GM12801 (cell line): ENCODE measurements around the gene ASTN2.

ENCODE experiments used
- TF ChIP-seq, protein P1 (sequence below): IDR thresholded peaks from one replicate; pipeline ENCODE4 v1.5.1; 2011; ENCODE audit warnings: control low read depth; ENCODE audit not compliant: insufficient read length; ENCODE audit errors: extremely low read depth

ASTN2 gene

DNA sequence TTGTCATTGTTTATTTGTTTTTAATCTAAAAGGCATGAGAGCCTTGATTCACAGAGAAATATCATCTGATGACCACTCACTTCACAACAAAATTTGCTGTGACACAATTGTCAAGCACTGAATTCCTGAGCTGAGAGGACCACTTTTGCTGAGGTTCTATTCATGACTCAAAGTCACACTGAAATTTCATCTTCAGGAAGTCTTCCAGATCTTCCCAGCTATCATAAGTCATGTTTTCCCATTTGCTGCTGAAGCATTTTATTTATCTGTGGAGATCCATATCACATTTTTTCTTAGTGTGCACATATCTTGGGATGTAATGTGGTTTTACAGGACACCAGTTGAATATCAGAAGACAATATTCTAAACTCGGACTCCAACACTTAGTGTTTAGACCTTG is 982.8 kb downstream of the ASTN2 start:
- TF ChIP-seq, protein P1, sequence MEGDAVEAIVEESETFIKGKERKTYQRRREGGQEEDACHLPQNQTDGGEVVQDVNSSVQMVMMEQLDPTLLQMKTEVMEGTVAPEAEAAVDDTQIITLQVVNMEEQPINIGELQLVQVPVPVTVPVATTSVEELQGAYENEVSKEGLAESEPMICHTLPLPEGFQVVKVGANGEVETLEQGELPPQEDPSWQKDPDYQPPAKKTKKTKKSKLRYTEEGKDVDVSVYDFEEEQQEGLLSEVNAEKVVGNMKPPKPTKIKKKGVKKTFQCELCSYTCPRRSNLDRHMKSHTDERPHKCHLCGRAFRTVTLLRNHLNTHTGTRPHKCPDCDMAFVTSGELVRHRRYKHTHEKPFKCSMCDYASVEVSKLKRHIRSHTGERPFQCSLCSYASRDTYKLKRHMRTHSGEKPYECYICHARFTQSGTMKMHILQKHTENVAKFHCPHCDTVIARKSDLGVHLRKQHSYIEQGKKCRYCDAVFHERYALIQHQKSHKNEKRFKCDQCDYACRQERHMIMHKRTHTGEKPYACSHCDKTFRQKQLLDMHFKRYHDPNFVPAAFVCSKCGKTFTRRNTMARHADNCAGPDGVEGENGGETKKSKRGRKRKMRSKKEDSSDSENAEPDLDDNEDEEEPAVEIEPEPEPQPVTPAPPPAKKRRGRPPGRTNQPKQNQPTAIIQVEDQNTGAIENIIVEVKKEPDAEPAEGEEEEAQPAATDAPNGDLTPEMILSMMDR = no peak

DNA sequence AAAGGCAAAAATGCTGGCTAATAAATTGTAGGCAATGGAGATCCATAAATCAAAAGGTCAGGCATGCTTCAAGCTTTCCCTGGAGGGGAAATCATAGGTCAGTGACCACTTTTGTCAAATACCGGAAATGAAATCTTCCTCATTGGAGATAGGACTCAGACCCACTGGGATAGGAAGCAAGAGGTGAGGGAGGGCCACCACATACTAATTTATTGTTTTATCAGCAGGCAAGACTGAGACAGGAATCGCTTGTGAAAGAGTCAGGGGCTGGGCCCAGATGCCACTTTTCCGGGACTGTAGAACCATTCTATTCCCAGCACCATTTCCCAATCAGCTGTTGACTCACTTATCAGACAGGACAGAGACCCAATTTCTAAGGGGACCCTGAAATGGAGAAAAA is 984.0 kb downstream of the ASTN2 start:
- TF ChIP-seq, protein P1 = no peak

DNA sequence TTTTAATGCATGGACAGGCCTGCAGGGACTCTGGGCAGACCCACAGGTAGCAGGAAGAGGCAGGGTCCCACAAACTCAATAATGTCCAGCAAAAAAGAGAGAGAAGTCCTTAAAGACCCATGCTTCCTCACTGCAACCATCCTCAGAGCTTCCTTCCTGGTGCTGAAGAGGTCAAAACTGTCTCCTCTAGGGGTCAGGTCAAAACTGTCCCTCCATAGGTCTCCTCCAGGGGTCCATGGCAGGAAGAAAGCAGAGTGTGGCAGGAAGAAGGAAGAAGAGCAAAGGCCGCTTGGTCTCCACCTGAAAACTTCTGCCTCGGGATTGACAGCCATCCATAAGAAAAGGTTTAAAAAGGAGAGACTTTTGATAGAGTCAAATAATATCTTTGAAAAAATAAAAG is 989.6 kb downstream of the ASTN2 start:
- TF ChIP-seq, protein P1 = no peak

DNA sequence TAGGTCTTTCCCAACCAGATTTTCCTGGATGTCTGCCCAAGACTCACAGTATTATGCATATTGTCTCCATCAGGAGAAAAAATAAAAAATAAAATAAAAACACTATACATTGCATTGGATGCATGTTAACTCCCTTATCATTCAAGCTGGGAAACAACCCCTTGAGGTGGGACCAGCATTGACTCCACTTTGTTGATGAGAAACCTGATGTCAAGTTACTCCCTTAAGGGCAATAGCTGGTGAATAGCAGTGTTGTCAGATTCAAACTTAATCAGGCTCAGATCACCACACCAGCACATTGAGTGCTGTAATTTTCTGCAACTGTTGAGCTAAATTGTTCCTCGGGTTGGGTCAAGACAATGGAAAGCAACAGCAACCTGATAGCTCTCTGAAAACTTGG is 991.7 kb downstream of the ASTN2 start:
- TF ChIP-seq, protein P1 = no peak

DNA sequence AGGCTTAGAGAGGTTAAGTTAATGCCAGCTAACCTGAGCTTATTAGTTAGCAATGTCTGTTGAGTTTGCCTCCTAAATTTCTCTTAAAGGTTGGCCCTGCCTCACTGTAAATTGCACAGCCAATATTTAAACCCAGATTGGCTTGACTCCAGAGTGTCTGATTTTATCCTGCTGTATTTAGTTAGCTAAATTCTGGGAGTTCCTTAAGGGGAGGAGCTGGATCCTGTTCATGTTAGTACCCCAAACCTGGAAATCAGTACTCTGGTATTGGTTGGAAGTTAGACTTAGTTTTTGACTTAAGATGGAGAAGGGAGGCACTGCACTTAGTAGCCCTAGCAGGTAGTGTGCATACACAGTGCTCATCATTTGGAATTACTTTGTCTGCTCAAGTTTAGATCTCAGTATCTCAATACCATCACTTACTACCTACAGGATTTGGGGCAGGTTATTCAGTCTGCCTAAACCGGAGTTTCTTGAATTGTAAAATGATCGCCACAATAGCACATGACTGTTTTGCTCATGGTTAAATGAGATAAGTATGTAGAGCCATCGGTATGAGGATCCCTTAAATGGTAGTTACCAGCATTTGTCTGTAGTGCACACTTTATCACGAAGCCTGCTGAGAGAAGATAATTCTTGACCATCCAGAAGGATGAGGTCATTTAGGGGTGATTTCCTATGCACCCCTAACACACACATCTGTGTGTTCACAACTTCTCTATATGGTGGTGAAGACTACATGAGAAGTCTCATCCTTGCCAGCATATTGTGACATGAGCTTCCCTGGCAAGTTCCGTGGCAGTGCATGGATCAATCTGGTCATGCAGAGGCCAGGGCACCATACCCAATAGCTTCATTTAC is 992.5 kb downstream of the ASTN2 start:
- TF ChIP-seq, protein P1 = no peak

DNA sequence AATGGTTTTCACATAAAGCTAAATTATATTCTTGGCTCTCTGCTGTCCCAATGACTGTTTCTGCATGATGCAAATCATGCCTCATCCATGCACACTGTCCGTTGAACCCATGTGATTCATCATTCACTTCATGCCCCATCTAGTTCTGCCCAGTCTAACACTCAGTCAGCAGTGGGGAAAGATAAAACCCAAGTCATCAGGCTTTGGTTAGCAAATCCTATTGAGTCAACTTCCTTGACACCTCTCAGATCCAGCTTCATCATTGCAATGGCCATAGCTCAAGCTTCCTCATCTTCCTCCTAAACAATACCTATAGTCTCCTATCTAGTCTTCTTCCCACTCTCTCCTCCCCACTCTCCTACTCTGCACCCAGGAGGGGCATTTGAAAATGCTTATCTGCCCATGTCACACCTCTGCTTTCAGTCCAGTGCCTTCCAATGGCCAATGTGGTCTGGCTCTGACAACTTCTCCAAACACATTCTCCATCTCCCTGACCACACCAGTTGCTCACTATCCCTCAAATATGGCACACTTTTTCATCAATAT is 993.8 kb downstream of the ASTN2 start:
- TF ChIP-seq, protein P1 = no peak

DNA sequence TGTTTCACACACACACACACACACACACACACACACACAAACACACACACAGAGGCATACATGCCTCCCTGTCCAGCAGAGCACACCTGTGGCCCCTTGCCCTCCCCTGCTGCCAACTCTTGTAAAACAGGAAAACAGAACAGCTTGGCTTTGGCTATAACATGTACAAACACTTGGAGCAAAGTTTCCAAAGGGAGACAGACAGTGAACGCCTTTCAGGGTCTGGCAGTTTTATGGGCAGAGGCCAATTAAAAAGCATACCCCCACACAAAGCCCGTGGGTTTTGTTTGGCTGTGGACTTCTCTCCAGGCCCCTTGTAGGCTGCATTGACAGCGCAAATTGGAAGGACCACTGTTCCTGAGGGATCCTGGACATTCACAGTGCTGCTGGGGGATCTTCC is 995.7 kb downstream of the ASTN2 start:
- TF ChIP-seq, protein P1 = no peak
